NCI-H1436 treated with DMSO at 0.1 percent for 48 hours (cell line): ENCODE data around the gene KIFAP3.

Experiments used
- DNase-seq: peaks from one replicate; lab custom pipeline; 2025; lab: John Stamatoyannopoulos, UW

The KIFAP3 gene

DNA sequence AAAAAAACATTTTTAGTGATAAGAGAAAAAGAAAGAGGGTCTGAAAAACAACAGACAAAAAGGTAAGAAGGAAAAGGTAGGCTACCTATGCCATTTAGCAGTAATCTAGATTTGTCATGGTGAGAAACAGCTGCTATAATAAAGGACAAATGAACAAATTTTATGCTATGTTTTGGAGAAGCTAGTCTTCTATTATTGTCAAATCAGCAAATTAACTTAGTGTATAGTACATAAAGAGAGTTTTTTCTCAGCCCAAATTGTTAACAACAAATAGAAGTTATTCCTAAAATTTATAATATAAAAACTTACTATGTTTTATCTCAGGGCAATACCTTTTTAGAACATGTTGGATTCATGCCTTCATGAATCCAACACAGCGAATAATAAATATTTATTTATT, 88.7 kb downstream of the KIFAP3 start:
- no peak for DNase-seq

DNA sequence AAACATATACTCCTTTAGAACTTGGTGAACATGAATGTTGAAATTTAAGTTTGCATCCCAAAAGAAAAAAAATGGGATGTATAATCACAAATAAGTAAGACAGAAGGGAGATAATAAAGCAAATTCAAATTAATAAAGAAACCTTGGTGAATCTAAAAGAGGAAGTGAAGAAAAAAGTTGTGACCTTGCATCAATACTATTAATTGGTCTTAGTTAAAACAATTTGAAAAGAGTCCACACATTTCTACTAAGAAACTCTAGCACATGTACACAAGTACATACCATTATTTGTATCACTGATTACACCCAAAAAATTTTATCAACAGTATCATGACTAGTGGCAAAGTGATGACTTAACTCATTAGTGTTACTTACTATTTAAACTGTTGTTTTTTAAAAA, 100.4 kb downstream of the KIFAP3 start:
- no peak for DNase-seq

- DNase-seq, result no peak
These were observed 104.4 kb downstream of the KIFAP3 start for GRCh38 chr1:169970114-169970513.

GRCh38 chr1:169968174-169968573, 106.3 kb downstream of the KIFAP3 start:
- no peak for DNase-seq

DNA sequence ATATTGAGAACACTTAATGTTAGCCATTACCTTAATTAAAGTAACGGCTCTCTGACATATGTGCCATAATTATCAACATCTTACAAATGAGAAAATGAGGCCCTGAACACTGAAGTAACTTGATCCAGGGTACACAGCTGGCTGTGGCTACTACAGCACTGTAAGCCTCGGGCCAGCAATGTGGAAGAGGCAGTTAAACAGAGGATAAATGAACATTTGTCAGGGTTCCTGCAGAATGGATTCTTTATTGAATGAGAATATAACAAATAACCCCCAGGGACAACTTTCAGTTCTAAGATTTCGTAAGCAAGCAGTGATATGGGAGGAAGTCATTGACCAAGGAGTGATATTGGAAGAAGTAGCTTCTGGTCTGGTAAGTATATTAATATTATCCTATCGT, 110.3 kb downstream of the KIFAP3 start:
- DNase-seq, result no peak

DNA sequence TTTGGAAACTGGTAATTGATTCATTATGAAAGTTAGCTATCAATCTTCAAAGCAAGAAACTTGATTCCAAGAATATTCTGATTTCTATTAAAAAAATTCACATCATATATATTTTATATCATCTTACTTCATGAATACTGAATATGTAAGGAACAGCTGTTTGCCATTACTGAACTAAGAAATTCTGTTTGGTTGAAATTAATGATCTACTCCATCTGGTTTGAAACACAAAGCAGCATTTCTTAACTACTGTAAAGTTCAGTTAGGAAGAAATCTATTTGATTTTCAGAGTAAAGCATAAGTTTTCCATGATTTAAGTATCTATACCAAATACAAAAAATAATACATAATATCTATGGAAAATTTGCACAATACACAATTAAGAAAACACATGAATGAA, 114.8 kb downstream of the KIFAP3 start:
- no peak for DNase-seq

DNA sequence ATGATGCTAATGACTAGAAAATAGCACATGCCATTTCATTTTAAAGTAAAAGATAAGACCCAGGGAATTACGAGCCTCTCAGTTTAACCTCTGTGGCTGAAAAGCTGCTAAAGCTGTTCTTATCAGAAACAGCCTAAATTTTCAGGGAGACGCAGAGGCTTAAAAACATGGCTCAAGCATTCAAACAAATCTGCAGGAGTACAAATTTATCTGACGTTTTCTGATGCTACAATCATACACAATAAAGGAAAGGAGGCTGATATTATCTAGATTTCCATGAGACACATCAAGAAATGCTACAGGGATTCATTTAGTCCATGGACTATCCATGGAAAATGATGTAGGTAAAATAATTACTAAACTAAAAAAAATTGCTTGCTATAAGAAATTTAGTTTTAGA, 115.5 kb downstream of the KIFAP3 start:
- no peak for DNase-seq

- no peak for DNase-seq
These were observed 116.6 kb downstream of the KIFAP3 start for GRCh38 chr1:169957884-169958283.

- DNase-seq, result no peak
These were observed 123.4 kb downstream of the KIFAP3 start for GRCh38 chr1:169951108-169951507.

GRCh38 chr1:169949139-169949538, 125.4 kb downstream of the KIFAP3 start:
- no peak for DNase-seq

DNA sequence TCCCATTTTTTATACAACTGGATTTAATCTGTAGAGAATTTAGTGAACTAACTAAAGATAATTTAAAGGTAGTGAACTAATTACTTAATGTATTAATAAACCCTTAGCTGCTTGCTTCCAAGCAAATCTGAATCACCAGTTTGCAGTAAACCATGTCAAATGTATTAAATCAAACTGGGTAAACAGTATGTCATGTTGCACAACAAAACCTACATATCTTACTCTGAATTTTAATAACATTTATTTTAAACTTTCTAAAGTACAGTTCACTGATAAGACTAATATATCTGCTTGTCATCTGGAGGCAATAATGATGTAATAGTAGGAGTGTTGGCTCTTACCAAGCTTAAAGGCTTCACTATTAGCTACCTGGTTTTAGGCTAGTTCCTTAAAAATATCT, 128.3 kb downstream of the KIFAP3 start:
- no peak for DNase-seq

DNA sequence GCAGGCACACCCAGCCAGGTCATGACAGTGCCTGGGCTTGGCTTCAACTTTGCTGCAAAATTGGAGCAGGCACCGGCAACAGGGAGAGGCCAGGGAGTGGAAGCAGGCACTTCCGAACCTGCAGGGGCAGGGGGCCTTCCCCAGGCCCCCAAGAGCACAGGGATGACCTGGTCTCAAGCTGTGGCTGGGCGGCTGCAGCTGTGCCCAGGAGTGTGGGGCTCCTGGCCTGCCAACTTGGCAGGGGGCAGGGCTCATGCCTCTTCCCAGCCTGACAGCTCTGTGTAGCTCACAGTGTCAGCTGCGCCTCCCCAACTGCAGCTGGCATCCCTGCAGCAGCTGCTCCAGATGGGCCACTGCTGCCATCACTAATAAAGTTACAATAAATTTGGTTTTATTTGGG, 129.3 kb downstream of the KIFAP3 start:
- no peak for DNase-seq

- no peak for DNase-seq
These were observed 129.9 kb downstream of the KIFAP3 start for GRCh38 chr1:169944621-169945020.

DNA sequence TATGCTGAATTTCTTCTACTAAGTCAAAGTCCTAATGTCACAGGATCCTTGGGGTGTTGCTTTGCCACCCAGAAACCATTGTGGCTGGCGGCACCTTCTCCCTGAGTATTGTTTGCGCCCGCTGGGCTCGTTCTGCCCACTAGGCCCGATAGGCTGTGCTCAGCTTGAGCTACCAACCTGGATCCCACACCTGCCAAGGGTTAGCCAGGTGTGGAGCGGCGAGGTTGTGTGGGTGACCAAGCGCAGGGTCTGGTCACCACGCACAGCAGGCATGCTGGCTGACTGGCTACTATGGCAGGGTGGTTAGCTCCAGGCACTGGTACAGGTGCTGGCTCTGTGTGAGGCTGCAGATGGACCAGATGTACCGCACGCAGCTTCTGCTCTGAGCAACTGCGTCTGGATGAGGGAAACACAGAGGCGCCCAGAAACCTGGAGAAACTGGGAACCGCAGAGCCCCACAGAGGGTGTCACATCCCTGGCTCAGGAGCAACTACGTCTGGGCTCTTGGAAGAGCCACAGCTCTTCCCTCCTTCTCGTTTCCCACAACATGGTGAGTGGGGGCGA, 130.4 kb downstream of the KIFAP3 start:
- no peak for DNase-seq

DNA sequence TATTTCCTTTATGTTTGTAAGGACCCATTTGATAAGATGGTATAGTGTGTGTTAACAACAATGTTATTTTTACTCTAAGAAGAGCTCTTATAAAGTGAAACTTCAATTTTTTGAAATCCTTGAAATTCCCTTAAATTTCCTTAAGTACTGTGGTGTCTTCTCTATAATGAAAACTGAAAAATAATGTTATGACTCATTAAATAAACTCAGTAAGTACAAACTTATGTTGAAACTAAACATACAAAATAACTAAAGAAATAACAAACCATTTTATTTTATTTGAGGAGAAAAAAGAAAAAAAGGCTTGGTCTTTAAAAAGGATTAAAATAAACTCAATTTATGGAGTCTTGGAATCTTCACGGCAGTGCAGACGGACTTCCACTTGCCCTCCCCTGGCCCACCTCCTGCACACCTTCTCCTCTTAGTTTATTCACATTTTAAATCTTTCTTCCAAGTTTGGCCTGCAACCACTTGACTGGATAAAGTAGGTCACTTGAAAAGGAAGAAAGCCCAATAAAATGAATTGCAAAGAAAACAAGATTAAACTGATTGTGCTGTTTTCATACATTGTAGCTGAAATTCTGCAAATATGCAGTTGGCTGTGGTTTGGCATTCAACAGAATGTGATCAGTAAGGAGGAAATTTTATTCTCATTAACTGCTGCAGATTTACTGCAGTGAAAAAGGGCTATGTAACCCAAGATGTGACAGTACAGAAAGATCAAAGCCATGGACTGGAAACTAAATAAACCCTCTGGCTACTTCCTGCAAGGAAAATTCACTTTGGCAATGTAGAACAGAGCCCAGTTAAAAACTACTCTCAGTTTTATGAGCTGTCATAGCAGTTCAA, 132.3 kb downstream of the KIFAP3 start:
- DNase-seq, result no peak

DNA sequence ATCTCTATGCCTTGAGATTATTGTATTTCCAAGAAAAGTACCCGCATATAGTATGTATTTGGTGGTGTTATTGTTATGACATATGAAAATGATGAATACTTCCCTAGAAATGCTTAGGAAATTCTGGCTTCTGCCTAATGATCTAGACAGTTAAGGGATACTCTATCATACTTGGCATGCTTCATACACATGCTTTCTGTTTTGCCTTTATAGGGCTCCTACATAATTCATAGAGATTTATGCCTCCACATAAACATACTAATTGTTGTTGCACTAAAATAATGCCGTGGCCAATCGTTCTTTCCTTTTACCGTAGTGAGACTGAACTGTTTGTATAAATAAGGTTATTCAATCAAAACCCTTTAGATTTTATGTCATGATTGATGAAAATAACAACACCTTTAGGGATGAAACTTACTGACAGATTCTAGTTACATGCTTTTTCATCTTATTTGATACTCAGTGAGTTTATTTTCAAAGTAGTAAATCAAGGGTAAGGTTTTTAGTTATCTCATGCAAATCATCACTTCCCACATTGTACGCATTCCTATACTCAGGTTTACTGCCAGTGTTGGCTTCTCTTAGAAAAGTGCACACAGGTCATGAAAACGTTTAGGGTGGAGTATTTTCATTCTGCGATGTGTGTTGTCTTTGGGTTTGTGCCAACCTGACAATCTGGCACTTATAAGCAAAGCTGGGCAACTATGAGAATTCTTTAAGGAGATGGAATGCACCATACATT, 140.3 kb downstream of the KIFAP3 start:
- no peak for DNase-seq

DNA sequence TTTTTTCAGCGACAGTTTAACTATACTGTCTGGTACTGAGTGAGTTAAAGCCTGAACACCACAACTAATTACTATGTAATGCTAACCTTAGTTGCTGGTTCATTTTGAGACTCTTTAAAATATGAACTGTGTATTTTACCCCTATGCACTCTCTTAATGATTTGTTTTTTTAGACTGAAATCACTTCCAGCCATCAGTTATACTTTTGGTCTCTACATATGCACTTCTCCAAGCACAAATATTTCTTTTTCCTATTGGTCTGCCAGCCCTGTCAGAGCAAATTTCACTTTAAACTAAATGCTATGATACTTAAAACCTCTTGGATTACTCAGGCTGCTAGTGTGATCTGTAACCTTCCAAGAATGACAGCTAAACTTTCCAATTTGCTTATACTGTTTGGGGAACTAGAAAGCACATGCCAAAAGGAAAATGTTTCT, 142.7 kb downstream of the KIFAP3 start:
- no peak for DNase-seq

- DNase-seq, result no peak
These were observed 145.3 kb downstream of the KIFAP3 start for GRCh38 chr1:169929210-169929526.

GRCh38 chr1:169928438-169929209, 145.9 kb downstream of the KIFAP3 start:
- peak; percentile 4 for DNase-seq

- DNase-seq, result no peak
These were observed 148.7 kb downstream of the KIFAP3 start for GRCh38 chr1:169925505-169926482.

- no peak for DNase-seq
These were observed 149.7 kb downstream of the KIFAP3 start for GRCh38 chr1:169924829-169925228.
